Limb (tissue), 2 donors: Measurements from ENCODE around the gene PRC1.

ENCODE experiments used
- DNase-seq, 2 donors: peaks; one replicate each; pipeline ENCODE4 v3.0.0-alpha.2; 2016; ENCODE audit errors: extremely low spot score in 2 of 2

Gene PRC1

DNA sequence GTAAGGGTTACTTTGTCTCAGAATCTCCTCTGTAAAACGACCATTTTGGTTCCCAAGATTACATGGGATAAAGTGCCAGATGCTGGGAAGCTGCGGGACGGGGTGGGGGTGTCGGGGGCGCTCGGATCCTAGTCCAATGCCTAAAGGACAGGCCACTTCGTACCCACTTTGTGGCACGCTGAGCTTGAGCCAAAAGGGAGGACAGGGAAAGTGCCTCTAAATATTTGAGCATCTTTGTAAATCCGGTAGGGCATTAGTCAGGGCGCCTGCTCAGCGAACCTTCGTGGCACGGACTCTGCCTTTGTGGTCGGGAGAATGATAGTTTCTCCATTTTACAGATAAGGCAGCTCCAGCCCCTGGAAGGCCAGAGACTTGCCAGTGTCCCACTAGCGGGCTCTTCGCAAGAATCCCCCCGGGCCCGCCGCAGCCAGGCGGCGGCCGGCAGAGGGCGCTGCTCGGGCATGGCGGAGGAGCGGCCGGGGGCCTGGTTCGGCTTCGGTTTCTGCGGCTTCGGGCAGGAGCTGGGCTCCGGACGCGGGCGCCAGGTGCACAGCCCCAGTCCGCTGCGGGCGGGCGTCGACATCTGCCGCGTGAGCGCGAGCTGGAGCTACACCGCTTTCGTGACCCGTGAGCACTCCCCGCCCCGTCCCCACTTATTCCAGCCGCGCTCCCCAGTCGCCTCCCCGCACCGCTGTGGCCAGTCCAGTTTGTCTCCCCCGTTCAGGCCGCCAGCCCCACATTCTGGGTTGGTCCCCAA lies 37.9 kb downstream of the PRC1 start:
- DNase-seq = peak; percentile 72 to 93

DNA sequence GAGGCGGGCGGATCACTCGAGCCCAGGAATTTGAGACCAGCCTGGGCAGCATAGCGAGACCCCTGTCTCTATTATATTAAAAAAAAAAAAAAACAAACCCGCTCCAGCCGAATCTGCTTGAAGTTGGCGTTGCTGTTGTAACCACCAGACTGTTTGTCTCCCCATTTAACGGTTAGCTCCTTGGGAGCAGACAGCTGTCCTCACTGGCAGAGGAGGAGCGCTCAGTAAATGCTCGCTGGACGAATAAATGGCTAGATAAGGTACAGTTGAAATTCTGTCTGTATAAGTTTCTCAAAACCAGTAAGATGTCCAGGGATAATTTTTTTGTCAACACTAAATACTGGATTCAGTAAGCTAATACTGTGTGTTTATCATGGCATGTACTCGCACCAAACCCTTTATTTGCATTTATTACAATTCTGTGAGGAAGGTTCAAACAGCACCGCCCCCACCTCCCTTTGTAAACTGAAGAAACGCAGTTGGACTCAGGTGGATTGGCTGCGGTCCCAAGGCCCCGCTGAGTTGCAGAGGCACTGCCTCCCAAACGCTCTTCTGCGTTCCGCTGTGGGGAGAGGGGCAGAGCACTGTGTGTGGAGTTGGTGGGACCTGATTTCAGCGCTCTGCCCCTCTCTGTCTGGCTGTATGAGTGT lies 38.6 kb downstream of the PRC1 start:
- no peak for DNase-seq

DNA sequence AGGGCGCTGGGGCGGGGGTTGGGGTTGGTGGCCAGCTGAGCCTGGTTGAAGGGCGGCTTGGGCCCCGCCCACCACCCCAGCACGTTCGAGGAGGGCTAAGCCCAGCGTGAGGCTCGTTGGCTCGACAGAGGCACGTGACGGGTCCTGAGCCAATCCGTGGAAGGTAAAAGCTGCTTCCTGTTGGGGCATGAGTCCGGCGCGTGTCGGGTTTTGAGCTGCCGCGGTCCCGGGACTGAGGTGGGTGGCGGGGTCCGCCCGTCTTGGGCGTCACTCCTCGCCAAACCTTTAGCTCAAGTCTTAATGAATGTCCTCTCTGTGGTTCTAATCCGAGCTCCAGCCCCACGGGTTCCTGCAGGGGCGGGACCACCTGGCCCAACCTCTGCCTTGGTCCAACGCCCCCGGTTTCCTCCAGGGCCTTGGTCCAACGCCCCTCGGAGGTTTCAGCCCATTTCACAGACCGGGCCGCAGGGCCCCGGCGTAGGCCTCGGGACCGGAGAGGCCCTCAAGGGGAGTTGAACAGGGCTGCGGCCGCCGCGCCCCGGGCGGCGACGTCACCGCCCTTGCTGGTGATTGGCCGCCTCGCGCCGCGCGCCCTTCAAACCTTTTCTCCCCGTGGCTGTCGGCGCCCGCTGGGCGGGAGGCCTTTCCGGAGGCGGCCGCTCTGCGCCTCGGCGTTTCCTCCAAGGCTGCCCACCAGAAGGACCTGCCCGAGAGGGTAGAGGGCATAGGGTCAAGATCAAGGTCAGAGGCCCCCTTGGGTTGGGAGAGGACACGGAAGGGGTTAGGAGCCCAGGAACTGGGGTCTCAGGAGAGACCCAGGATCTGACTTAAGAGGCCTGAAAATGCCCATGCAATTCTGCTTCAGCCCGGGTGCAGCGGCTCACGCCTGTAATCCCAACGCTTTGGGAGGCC lies 39.4 kb downstream of the PRC1 start, which contains the start of gene RCCD1:
TSS of gene RCCD1 (plus strand) at position 173 of the 912 bp plus-strand sequence. CDS start 1,851 bp downstream, outside the sequence.
- DNase-seq = peak; percentile 93 to 94

DNA sequence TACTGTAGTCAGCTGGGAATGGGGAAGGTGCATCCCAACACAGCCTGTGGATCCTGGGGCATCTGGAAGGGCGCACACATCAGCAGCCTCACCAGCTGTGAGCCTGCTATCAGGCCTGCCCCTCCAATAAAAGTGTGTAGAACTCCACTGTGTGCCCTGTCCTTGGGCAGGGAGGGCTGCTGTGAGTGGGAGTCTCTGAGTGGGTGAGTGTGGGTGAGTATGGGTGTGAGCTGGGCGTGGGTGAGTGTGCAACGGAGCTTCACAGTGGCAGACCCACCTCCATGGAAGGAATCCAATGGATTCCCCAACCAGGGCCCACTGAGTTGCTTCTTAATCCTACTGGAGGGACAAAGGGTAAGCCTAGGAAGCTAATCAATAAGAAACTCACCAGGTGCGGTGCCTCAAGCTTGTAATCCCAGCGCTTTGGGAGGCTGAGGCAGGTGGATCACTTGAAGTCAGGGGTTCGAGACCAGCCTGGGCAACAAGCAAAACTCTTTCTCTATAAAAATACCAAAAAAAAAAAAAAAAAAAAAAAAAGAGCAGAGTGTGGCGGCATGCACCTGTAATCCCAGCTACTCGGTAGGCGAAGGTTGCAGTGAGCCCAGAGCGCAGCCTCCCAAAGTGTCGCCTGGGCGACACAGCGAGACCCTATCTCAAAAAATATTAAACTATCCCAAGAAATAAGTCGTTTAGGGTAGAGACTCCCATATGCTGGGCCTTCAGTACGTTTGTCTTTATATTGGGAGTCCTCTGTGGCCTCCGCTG lies 40.2 kb downstream of the PRC1 start:
- no peak for DNase-seq

DNA sequence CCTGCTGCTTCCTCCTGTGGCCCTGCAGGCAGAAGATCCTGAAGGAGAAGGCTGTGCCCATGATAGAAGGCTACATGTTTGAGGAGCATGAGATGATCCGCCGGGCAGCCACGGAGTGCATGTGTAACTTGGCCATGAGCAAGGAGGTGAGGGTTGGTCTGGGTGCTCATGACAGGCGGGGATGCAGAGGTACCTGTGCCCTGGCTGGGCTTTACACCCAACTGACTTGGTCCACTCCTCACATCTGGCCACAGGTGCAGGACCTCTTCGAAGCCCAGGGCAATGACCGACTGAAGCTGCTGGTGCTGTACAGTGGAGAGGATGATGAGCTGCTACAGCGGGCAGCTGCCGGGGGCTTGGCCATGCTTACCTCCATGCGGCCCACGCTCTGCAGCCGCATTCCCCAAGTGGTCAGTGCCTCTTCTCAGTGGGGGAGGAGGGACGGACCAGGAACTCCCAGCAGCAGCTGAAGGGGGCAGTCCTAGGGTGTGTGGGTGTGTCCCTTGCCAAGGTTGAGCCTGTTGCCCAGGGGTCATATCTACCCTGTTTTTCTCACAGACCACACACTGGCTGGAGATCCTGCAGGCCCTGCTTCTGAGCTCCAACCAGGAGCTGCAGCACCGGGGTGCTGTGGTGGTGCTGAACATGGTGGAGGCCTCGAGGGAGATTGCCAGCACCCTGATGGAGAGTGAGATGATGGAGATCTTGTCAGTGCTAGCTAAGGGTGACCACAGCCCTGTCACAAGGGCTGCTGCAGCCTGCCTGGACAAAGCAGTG lies 41.2 kb downstream of the PRC1 start:
- no peak for DNase-seq

DNA sequence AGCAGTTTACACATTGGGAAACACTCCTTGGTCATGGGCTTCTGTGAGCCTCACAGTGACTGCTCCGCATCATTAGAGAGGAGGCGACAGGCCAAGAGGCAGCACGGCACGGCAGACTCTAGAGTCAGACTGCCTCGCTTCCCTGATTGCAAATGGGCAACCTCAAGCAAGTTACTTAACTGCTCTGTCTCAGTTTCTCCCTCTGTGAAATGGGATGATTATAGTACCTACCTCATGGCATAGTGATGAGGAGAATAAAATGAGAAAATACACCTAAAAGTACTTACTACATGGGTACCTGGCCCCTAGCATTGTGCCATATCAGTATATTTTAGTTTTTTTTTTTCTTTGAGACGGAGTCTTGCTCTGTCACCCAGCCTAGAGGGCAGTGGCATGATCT lies 43.7 kb downstream of the PRC1 start:
- DNase-seq = no peak

DNA sequence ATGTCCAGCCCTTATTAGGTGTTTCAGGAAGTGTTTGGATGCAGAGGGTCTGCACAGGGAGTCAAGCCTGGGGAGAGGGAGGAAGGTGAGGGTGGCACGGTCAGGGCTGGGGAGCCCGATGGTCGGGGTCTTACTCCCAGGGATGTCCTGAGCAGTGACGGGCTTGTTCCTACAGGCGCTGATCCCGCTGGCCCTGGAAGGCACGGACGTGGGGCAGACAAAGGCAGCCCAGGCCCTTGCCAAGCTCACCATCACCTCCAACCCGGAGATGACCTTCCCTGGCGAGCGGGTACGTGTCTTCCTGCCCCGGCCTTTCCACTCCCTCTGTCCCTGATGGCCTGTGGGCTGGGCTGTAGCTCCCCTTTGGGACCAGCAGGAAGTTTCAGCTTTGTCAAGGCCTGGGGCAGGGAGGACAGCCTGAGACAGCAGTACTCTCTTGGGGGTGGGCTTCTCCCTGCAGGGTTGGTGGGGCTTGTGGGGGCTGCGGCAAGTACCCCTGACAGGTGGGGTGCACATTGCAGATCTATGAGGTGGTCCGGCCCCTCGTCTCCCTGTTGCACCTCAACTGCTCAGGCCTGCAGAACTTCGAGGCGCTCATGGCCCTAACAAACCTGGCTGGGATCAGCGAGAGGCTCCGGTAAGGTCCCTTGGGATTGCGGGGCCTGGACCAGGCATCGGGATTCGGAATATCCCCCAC lies 44.2 kb downstream of the PRC1 start:
- no peak for DNase-seq

DNA sequence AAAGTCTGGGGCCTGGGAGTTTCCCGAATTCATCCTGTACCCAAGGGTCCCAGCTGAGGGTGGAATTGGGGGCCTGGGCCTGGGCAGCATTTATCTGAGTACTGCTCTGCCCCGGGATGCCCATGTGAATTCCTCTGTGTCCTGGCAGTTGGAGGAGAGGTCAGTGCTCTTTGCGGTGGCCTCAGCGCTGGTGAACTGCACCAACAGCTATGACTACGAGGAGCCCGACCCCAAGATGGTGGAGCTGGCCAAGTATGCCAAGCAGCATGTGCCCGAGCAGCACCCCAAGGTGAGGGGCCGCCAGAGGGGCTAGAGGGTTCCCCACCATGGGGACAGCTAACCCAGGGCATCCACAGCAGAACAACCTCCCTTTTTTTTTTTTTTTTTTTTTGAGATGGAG lies 45.8 kb downstream of the PRC1 start:
- no peak for DNase-seq

GRCh38 chr15:90947577-90948357 lies 46.6 kb downstream of the PRC1 start:
- DNase-seq = no peak

GRCh38 chr15:90946941-90947576 lies 47.3 kb downstream of the PRC1 start:
- no peak for DNase-seq

DNA sequence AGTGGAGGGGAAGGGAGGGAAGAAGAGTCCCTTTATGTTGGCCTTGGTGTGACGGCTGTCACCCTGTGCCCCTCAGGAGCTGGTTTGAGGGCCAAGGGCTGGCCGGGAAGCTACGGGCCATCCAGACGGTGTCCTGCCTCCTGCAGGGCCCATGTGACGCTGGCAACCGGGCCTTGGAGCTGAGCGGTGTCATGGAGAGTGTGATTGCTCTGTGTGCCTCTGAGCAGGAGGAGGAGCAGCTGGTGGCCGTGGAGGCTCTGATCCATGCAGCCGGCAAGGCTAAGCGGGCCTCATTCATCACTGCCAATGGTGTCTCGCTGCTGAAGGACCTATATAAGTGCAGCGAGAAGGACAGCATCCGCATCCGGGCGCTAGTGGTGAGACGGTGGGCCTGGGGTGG lies 47.8 kb downstream of the PRC1 start:
- DNase-seq = no peak

- DNase-seq = no peak
Measured at GRCh38 chr15:90945091-90945490, 49.2 kb downstream of the PRC1 start.

DNA sequence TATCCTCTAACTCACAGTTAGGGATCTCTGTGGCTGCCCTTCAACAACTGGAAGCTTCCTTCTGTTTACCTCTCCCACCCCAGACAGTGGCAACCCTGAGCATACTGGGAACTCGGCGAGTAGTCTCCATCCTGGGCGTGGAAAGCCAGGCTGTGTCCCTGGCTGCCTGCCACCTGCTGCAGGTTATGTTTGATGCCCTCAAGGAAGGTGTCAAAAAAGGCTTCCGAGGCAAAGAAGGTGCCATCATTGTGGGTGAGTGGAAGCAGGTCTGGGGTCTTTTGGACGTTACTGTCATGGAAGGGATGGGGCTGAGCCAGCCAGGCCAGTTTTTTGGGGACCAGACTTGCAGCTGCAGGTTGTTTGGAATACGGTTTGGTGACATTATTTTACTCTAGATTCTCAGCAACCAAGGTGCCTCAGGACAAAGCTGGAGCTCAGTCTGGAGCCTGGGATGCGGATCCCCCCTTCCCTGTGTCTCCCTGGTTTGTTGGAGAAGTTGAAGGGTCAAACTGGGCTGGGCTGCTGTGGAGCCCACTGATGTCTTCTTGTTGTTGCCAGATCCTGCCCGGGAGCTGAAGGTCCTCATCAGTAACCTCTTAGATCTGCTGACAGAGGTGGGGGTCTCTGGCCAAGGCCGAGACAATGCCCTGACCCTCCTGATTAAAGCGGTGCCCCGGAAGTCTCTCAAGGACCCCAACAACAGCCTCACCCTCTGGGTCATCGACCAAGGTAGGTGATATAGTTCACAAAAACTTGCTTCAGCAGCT lies 51.8 kb downstream of the PRC1 start:
- no peak for DNase-seq

DNA sequence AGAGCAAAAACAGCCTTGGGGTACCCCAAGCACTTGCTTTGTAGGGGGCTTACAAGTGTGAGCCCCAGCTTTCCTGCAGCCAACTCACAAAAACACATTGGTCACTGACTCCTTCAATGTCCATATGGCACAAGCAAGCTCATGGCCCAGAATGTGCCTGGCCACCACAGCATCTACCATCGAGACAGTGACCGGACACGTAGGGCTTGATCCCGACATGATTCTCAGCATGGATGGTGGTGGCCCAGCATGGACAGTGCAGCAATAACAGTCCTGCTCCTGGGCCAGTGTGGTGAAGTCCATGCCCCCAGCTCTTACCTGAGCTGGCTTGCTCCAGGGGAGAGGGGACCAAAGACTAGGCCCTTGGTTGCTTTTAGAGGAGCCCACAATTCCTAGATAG lies 53.3 kb downstream of the PRC1 start:
- no peak for DNase-seq

DNA sequence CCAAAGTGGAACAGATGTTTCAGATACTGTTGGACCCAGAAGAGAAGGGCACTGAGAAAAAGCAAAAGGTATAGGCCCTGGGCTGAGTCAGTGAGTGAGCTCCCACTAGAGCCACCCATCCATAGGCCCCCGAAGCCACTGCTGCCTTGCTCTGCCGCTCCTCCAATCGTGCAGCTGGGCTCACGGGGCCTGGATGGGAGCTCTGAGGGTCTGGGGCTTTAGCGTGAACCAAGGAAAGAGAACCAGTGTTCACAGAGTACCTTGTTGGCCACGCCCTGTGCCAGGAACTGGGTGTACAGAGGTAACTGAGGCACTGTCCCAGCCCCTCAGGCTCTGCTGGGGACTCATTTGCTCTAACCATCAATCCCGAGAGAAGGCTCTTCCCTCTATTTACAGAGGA lies 54.6 kb downstream of the PRC1 start:
- DNase-seq = no peak

DNA sequence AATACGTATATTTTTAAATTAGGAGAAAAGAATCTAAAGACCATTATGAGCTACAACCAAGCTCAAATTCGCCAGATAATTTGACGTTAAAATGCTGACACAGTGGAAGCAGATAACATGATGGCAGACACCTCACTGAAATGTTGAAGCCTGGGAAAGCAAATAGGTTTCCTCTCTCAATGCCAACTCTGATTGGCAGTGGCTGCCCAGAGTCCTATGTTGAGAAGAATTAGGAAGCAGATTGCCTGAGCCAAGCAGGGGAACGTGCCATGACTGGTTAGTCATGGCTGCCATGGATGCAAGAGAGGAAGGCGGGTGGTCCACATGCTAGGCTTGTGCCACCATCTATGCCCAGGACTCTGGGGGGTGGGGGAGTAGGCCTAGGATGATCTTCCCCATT lies 56.1 kb downstream of the PRC1 start:
- no peak for DNase-seq

GRCh38 chr15:90936823-90937222 lies 57.5 kb downstream of the PRC1 start:
- no peak for DNase-seq
